Astrocyte of the spinal cord (primary cell): ENCODE data around the gene CIRBP.

Experiments used
- DNase-seq: peaks from one replicate; pipeline ENCODE4 v3.0.0; 2011; ENCODE audit warnings: low read depth, low spot score
- H3K4me3 ChIP-seq: 2 replicates; pipeline ENCODE4 v1.5.1; 2011; ENCODE audit warnings: low read depth, mild to moderate bottlenecking, low read length, moderate library complexity
- CTCF ChIP-seq: IDR thresholded peaks from 2 replicates; pipeline ENCODE4 v1.5.1; 2012; ENCODE audit warnings: low read depth, mild to moderate bottlenecking, low read length, inconsistent platforms
- in situ Hi-C: cut with HindIII; loops from 2 replicates; pipeline ENCODE4 v1.10.0; 2017; ENCODE audit warnings: low sequenced_read_pairs

CIRBP gene

GRCh38 chr19:1235625-1236538 lies 33.2 kb upstream of the CIRBP start:
- peak overlapping the region; percentile 37 for H3K4me3 ChIP-seq
- in situ Hi-C loops, result no loop called here
- peak; percentile 61 for DNase-seq
- no peak for TF ChIP-seq CTCF

GRCh38 chr19:1236576-1236975 lies 32.6 kb upstream of the CIRBP start:
- TF ChIP-seq CTCF, result no peak
- peak overlapping the region; percentile 66 for H3K4me3 ChIP-seq
- in situ Hi-C loops, result no loop called here
- DNase-seq, result no peak

GRCh38 chr19:1237027-1237659 lies 32.0 kb upstream of the CIRBP start:
- no peak for DNase-seq
- peak overlapping the region; percentile 66 for H3K4me3 ChIP-seq
- no peak for TF ChIP-seq CTCF
- in situ Hi-C loops, result no loop called here

- peak within 1 kb of the TSS; percentile 66 for H3K4me3 ChIP-seq
- in situ Hi-C loops, result no loop called here
- no peak for TF ChIP-seq CTCF
- DNase-seq, result no peak
Observed at GRCh38 chr19:1237754-1238368, 31.3 kb upstream of the CIRBP start, which contains the start of gene CBARP. Gene CBARP, minus strand, starts transcription at chr19:1238005. Its CDS starts 1,905 bp downstream, at chr19:1236100.

GRCh38 chr19:1238369-1239303 lies 30.5 kb upstream of the CIRBP start:
- peak overlapping the region; percentile 29 for H3K4me3 ChIP-seq
- no peak for TF ChIP-seq CTCF
- DNase-seq, result no peak
- in situ Hi-C loops, result no loop called here

- in situ Hi-C loops, result no loop called here
- no peak overlapping the region for H3K4me3 ChIP-seq
- DNase-seq, result no peak
- TF ChIP-seq CTCF, result no peak
Observed at GRCh38 chr19:1239420-1239795, 29.7 kb upstream of the CIRBP start.
